HepG2 (cell line): ENCODE data around the gene FRRS1. TPM values are rescaled to one million over a fixed set of nuclear protein-coding genes. Genes with fewer than 3 reads are reported as not detected.

Source experiments
- CREM ChIP-seq, 2 experiments: sonication (generic) in 1 of 2; formaldehyde crosslinking in 1 of 2; IDR thresholded peaks; 2 replicates each; pipeline versions ENCODE4 v1.4.0 to v1.6.1; 2016 to 2020; ENCODE audit warnings: antibody characterized with exemption in 1 of 2, mild to moderate bottlenecking in 1 of 2, missing genetic modification reagents in 1 of 2
- EP300 ChIP-seq, 3 experiments: sonication (generic) in 1 of 3; formaldehyde crosslinking in 1 of 3; IDR thresholded peaks; 2 replicates each; pipeline versions ENCODE4 v1.5.1 to v1.6.1; 2011 to 2020; ENCODE audit warnings: low read depth in 2 of 3, low read length in 2 of 3, borderline replicate concordance in 1 of 3, improper control_type of control experiment in 1 of 3, mild to moderate bottlenecking in 1 of 3, missing genetic modification reagents in 1 of 3, moderate library complexity in 1 of 3
- ETV5 ChIP-seq: IDR thresholded peaks from 2 replicates; pipeline ENCODE4 v1.6.1; 2018; ENCODE audit warnings: missing biosample characterization, missing genetic modification reagents, inconsistent platforms, borderline replicate concordance
- FOXP1 ChIP-seq, 2 experiments: fragments of 450-650 bp in 1 of 2; IDR thresholded peaks; 2 replicates each; pipeline ENCODE4 v1.6.1; 2017 to 2018; ENCODE audit warnings: antibody characterized with exemption in 1 of 2
- GATAD2A ChIP-seq: IDR thresholded peaks from 2 replicates; pipeline ENCODE4 v1.6.1; 2016
- HMG20A ChIP-seq: IDR thresholded peaks from 2 replicates; pipeline ENCODE4 v1.6.1; 2016; ENCODE audit warnings: borderline replicate concordance
- HOMEZ ChIP-seq: IDR thresholded peaks from 2 replicates; pipeline ENCODE4 v1.6.1; 2016; ENCODE audit warnings: low read depth
- IRF2 ChIP-seq: IDR thresholded peaks from 2 replicates; pipeline ENCODE4 v1.6.1; 2018; ENCODE audit warnings: missing genetic modification reagents, missing compliant biosample characterization
- JUNB ChIP-seq: sonication (generic); formaldehyde crosslinking; IDR thresholded peaks from 2 replicates; pipeline ENCODE4 v1.8.0; 2022; ENCODE audit warnings: missing genetic modification reagents, mild to moderate bottlenecking, borderline replicate concordance
- NCOA2 ChIP-seq: sonication (generic); formaldehyde crosslinking; IDR thresholded peaks from 2 replicates; pipeline ENCODE4 v1.8.0; 2022; ENCODE audit warnings: inconsistent platforms
- NCOR1 ChIP-seq: fragments of 200-600 bp; sonication (generic); IDR thresholded peaks from 2 replicates; pipeline ENCODE4 v1.7.0; 2017; ENCODE audit warnings: antibody characterized with exemption, low read length, borderline replicate concordance
- ONECUT2 ChIP-seq: sonication (generic); formaldehyde crosslinking; IDR thresholded peaks from 2 replicates; pipeline ENCODE4 v1.4.0; 2020; ENCODE audit warnings: missing genetic modification reagents
- PAXIP1 ChIP-seq: sonication (generic); formaldehyde crosslinking; conservative IDR thresholded peaks from 2 replicates; pipeline ENCODE4 v1.4.0; 2020; ENCODE audit warnings: mild to moderate bottlenecking, missing genetic modification reagents, moderate library complexity
- PPARG ChIP-seq: conservative IDR thresholded peaks from 2 replicates; pipeline ENCODE4 v1.6.1; 2016; ENCODE audit warnings: missing biosample characterization, missing genetic modification reagents
- RARA ChIP-seq: IDR thresholded peaks from 2 replicates; pipeline ENCODE4 v1.6.1; 2016; ENCODE audit warnings: missing genetic modification reagents, missing compliant biosample characterization
- RXRB ChIP-seq: IDR thresholded peaks from 2 replicates; pipeline ENCODE4 v1.6.1; 2016; ENCODE audit warnings: borderline replicate concordance, missing genetic modification reagents, missing compliant biosample characterization
- SIN3A ChIP-seq: IDR thresholded peaks from 2 replicates; pipeline ENCODE4 v1.6.1; 2011; ENCODE audit warnings: low read depth, mild to moderate bottlenecking, control low read depth, low read length, borderline replicate concordance
- SIX4 ChIP-seq: sonication (generic); formaldehyde crosslinking; IDR thresholded peaks from 2 replicates; pipeline ENCODE4 v1.4.0; 2020; ENCODE audit warnings: missing genetic modification reagents
- SOX13 ChIP-seq, 3 experiments: fragments of 450-650 bp in 1 of 3; sonication (generic) in 1 of 3; formaldehyde crosslinking in 1 of 3; IDR thresholded peaks in 2 of 3; conservative IDR thresholded peaks in 1 of 3; 2 replicates each; pipeline versions ENCODE4 v1.5.0 to v1.6.1; 2016 to 2020; ENCODE audit warnings: antibody characterized with exemption in 1 of 3, mild to moderate bottlenecking in 1 of 3, missing compliant biosample characterization in 1 of 3, missing genetic modification reagents in 1 of 3, moderate library complexity in 1 of 3
- SOX6 ChIP-seq, 2 experiments: fragments of 450-650 bp in 1 of 2; sonication (generic) in 1 of 2; formaldehyde crosslinking in 1 of 2; IDR thresholded peaks; 2 replicates each; pipeline versions ENCODE4 v1.4.0 to v1.6.1; 2017 to 2020; ENCODE audit warnings: antibody characterized with exemption in 1 of 2, mild to moderate bottlenecking in 1 of 2, missing genetic modification reagents in 1 of 2
- ZNF382 ChIP-seq: sonication (generic); formaldehyde crosslinking; IDR thresholded peaks from 2 replicates; pipeline ENCODE4 v1.5.0; 2020; ENCODE audit warnings: missing genetic modification reagents, mild to moderate bottlenecking, borderline replicate concordance
- ZNF747 ChIP-seq: sonication (generic); formaldehyde crosslinking; IDR thresholded peaks from 2 replicates; pipeline ENCODE4 v1.8.1; 2023; ENCODE audit warnings: missing genetic modification reagents, mild to moderate bottlenecking, borderline replicate concordance
- ZSCAN29 ChIP-seq: sonication (generic); formaldehyde crosslinking; conservative IDR thresholded peaks from 2 replicates; pipeline ENCODE4 v1.4.0; 2020; ENCODE audit warnings: mild to moderate bottlenecking, missing genetic modification reagents
- polyA plus RNA-seq, 8 experiments: library from polyadenylated mRNA; depleted of rRNA in 3 of 8; stranded (reverse) in 7 of 8; unstranded in 1 of 8; fragments of >200 nt; fragmentation: Illumina TruSeq in 4 of 8; extraction: Trizol in 4 of 8; gene quantifications; 2 replicates each; pipeline versions ENCODE4 v1.2.1 to v1.2.3, GENCODE V29; 2011 to 2016; ENCODE audit warnings: low read depth in 4 of 8, missing spikeins in 1 of 8, mixed read lengths in 1 of 8; ENCODE audit not compliant: insufficient read depth in 1 of 8
- total RNA-seq, 5 experiments: library from RNA; depleted of rRNA; stranded (reverse); fragments of >200 nt; fragmentation: Illumina TruSeq; extraction: Trizol; gene quantifications; 2 replicates each; pipeline ENCODE4 v1.2.3, GENCODE V29; 2016; ENCODE audit warnings: low read depth in 1 of 5

The FRRS1 gene
- total and polyA plus RNA-seq, 2 of the 13 experiments (the other 11 are each of a cell fraction or from before 2014, with no cell fraction given): 22.6 to 23.4 TPM

GRCh38 chr1:99755664-99756063 lies 10.8 kb downstream of the FRRS1 start (continued):
- TF ChIP-seq HOMEZ (no peak; the same call in 1 of the 2 replicates), CREM (IDR thresholded peaks at IDR 0.05) (peak; percentile 40; the same call in 1 of the 2 replicates), CREM (CRISPR knock-in tag; IDR thresholded peaks at IDR 0.05) (no peak), ZNF382 (no peak), NCOA2 (peak; percentile 51; the same call in 1 of the 2 replicates), HMG20A (CRISPR knock-in tag) (0 out of 2 replicates have a peak, but pooled peaks have one; percentile 33), GATAD2A (CRISPR knock-in tag) (peak; percentile 63), FOXP1 (IDR thresholded peaks at IDR 0.05) (no peak), FOXP1 (CRISPR knock-in tag; IDR thresholded peaks at IDR 0.05) (peak; percentile 36; the same call in 1 of the 2 replicates), SIN3A (no peak), SIX4 (CRISPR knock-in tag) (no peak), ONECUT2 (CRISPR knock-in tag) (peak; percentile 83; the same call in 1 of the 2 replicates), NCOR1 (no peak), ZSCAN29 (CRISPR knock-in tag) (no peak), RXRB (no peak), SOX13 (IDR thresholded peaks at IDR 0.05) (no peak; the same call in 1 of the 2 replicates), SOX13 (CRISPR knock-in tag; conservative IDR thresholded peaks at IDR 0.05 in 1 of 2, IDR thresholded peaks at IDR 0.05 in 1 of 2) (peak in 1 of 2 experiments; percentile 80; a peak in 2 of 4 replicates), SOX6 (IDR thresholded peaks at IDR 0.05) (no peak), SOX6 (CRISPR knock-in tag; IDR thresholded peaks at IDR 0.05) (peak; percentile 73), ZNF747 (no peak), JUNB (no peak), PAXIP1 (CRISPR knock-in tag) (peak; percentile 40; the same call in 1 of the 2 replicates), RARA (CRISPR knock-in tag) (peak; percentile 33; the same call in 1 of the 2 replicates), PPARG (CRISPR knock-in tag) (0 out of 2 replicates have a peak, but pooled peaks have one; percentile 47), IRF2 (0 out of 2 replicates have a peak, but pooled peaks have one; percentile 13), ETV5 (peak; percentile 35; the same call in 1 of the 2 replicates), EP300 (IDR thresholded peaks at IDR 0.05; ENCODE audit: low read depth in 2 of 2, low read length in 2 of 2) (peak in 1 of 2 experiments; percentile 46; a peak in 1 of 4 replicates), EP300 (CRISPR knock-in tag; IDR thresholded peaks at IDR 0.05; ENCODE audit: borderline replicate concordance) (no peak)
